GM15510 (cell line): Measurements from ENCODE around the gene USP31.

Source experiments
- POLR2A ChIP-seq: IDR thresholded peaks from 3 replicates; pipeline ENCODE4 v1.6.1; 2011; ENCODE audit warnings: borderline replicate concordance; ENCODE audit not compliant: insufficient read length; ENCODE audit errors: extremely low read depth

USP31 gene

GRCh38 chr16:23146877-23147601 lies 2.2 kb downstream of the USP31 start:
- no peak for TF ChIP-seq POLR2A

- TF ChIP-seq POLR2A: no peak
These were observed 3.6 kb downstream of the USP31 start for GRCh38 chr16:23145608-23146007.

- no peak for TF ChIP-seq POLR2A
These were observed 4.1 kb downstream of the USP31 start for GRCh38 chr16:23145186-23145585.

DNA sequence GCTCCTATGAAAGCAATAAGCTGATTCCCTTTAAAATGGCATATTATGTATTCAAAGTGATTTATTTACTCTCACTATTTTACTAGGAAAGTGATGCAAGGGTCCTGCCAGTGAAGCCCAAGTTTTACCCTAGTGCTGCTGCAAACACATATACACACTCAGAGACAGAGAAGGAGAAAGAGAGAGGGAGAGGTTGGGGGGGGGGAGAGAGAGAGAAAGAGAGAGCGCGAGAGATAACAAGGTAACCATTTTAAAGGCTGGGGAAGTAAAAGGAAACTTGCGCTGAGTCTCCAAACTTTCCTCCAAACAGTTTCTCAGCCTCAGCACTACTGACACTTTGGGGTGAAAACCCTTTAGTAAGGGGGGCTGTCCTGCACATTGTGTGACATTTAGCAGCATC lies 5.9 kb downstream of the USP31 start:
- TF ChIP-seq POLR2A: no peak

GRCh38 chr16:23141959-23142740 lies 7.1 kb downstream of the USP31 start:
- no peak for TF ChIP-seq POLR2A

- TF ChIP-seq POLR2A: no peak
These were observed 7.8 kb downstream of the USP31 start for GRCh38 chr16:23141500-23141899.

- TF ChIP-seq POLR2A: no peak
These were observed 8.2 kb downstream of the USP31 start for GRCh38 chr16:23141033-23141432.

DNA sequence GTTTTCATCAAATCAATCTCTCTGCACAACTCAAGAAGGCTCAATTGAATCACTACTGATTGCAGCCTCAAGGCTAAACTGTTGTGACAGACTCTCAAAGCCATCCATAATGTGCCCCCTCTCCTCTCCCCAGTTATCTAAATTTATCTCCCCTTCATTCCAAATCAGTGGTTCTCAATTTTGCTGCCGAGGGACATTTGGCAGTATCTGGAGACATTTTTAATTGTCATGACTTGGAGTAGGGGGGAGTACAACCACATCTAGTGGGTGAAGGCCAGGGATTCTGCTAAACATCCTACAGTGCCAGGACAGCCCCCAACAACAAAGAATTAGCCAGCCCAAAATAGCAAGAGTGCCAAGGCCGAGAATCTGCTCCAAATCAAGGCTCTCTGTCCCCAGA lies 9.1 kb downstream of the USP31 start:
- no peak for TF ChIP-seq POLR2A

- no peak for TF ChIP-seq POLR2A
These were observed 11.4 kb downstream of the USP31 start for GRCh38 chr16:23137818-23138217.

DNA sequence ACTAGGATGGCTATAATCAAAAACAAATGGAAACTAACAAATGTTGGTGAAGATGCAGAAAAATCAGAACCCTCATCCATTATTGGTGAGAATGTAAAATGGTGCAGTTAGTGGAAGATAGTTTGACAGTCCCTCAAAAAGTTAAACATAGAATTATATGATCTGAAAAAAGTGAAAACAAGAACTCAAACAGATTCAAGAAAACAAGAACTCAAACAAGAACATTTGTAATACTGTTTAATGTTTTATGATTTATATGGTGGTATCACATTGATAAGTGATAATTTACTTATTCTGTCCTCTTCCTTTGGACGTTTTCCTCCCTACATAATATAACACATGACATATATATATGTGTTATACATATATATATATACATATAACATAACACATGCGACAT lies 12.0 kb downstream of the USP31 start:
- no peak for TF ChIP-seq POLR2A

DNA sequence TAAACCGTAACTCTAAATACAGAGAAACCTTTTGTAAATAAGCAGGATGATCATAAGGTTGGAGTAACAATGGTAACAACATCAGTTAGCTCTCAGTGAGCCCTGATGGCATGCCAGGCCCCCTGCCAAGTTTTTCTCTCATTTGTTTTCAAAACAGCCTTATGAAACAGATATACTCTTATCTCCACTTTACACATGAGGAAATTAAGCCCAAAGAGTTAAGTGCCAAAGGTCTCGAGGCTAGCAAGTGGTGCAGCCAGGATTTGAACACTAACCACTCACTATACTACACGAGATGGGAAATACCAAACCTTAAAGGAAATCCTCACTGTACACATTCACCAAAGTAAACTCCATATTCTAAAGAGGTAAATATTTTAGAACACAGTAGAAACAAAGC lies 15.0 kb downstream of the USP31 start:
- TF ChIP-seq POLR2A: no peak

DNA sequence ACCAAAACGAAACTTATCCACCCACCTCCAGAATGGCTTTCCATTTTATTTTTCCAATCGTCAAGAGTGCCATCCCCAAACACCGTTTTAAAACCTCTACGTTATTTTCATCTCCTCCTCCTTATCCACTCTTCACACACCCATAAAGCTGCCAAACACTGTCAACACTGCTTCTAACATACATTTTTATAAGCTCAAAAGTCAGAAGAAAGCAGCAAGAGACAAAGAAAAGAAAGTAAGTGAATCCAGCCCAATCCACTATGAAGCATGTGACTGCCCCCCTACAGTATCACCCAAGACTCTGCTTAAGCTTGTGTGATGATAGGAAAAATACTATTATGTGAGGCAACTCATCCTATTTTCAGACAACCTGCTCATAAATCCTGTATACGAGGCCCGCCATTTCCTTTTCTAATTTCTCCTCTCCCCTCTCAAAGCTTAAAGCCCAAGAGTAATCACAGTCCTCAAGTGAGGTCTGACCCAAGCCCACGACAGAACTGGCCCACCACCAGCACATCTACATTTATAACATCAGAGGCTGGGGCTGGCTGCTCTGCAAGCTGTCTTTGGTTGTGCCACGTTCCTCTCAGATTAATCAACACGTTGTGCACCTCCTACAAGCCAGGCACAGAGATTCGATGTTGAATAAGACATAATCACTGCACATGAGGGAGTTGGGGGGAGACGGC lies 16.3 kb downstream of the USP31 start:
- no peak for TF ChIP-seq POLR2A

DNA sequence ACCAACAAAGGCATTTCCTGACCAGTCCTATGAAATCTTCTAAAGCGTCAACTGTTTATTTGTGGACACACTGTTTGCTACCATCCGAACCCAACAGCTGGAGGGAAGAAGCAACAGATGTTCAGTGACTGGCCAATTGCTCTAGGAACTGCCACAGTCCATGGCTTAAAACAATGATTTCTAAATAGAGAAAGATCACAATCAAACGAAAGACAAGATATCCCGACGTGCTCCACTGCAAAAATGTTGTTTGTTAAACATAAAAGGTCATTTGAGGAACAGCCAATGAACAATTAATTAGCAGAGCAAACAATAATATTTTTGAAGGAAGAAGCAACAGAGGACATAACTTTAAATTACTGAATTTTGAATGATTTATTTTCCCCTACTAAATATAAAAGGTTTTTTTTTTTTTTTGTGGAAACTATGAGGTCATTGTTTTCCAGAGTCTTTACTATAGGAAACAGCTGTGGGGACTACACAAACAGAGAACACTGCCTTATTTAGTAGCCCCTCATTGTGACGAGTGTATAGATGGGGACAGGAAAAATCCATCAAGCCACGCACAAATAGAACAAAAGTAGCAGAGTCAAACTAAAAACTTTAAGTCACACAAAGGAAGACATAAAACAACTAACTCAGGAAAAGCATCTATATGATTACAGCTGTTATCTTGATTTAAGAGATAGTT lies 17.2 kb downstream of the USP31 start:
- TF ChIP-seq POLR2A: no peak

DNA sequence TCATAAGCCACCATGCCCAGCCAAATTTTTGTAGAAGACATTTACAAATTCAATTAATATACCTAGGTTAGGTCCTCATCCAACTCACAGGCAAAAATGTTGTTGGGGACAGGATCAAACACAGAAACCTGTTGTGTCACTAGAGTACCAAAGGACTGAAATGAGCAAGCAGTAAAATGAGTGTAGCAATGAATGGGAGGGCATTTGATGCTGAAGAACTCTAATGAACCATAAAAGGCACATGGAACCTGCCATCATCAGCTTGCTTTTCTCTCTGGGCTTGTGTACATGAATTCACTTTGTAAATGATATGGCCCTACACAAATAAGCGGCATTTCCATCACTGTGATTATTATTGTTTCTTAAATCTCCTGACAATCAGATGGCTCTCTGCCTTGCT lies 17.8 kb downstream of the USP31 start:
- no peak for TF ChIP-seq POLR2A

GRCh38 chr16:23131036-23131435 lies 18.2 kb downstream of the USP31 start:
- TF ChIP-seq POLR2A: no peak

GRCh38 chr16:23129686-23130085 lies 19.6 kb downstream of the USP31 start:
- TF ChIP-seq POLR2A: no peak

DNA sequence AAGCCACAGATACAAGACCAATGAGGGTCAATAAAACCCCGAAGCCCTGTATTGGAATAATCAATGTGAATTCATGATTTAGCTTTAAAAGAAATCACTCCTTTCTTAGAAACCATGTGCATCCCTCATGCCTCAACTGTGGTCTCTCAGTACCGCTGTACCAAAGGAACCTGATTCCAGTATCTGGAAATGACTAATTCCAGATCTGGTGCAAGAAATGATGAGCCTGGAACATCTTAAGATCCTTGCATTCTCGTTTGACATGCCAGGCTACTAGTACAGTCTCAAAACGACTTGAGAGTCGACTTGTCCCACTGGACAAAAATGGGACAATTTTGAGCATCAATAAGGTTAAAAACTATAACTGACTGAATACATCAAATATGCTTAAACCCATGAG lies 21.2 kb downstream of the USP31 start:
- TF ChIP-seq POLR2A: no peak
